Measurements from ENCODE around the gene PRDM16. TPM values are rescaled to one million over a fixed set of nuclear protein-coding genes. Genes with fewer than 3 reads are reported as not detected.

Gene PRDM16
- total RNA-seq, 2 experiments from 2014 or later, result not detected

DNA sequence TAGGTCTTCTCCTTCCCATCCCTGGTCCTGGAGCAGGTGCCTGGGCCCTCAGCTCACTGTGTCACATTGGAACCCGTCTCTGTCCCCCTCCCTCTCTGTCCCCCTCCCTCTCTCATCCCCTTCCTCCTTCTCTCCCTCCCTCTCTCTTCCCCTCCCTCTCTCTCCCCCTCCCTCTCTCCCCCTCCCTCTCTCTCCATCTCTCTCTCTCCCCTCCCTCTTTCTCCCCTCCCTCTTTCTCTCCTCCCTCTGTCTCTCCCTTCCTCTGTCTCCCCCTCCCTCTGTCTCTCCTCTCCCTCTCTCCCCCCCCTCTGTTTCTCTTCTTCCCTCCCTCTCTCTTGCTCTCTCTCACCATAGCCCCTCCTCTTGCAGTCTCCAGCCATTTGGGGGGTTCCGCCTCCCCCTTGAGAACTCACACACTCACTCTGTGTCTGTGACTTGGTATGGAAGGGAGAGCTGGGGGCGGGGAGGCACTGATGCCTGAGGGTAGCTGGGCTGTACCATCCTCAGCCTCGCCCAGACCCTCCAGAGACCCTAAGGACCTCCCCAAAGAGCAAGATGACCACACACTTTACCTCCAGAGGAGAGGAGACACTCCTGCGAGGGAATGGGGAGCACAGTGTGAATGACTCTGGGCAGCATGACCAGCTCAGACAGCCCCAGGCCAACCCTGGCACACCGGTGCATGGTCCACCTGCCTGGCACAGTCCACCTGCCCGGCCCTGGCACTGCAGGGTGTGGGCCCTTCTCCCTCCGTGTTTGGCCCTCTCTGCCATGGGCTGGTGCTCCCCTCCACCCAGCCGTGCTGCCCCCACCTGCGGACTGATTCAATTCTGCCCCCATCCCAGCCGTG is 282.7 kb downstream of the PRDM16 start:
- Histone ChIP-seq H2AFZ (ENCODE audit: low read length) (no peak overlapping the region), H3K9me3 (ENCODE audit: low read length) (no peaks in the 10 kb centered on the region), H4K20me1 (ENCODE audit: insufficient read depth, low read length) (no peaks in the 10 kb centered on the region), H3K27ac (ENCODE audit: low read depth, low read length, poor library complexity, severe bottlenecking) (no peak overlapping the region), H3K9me2 (ENCODE audit: insufficient read depth, low read length) (no peaks in the 10 kb centered on the region), H3K4me2 (ENCODE audit: low read length) (no peak overlapping the region), H3K4me1 (ENCODE audit: insufficient read depth, low read length, poor library complexity, severe bottlenecking) (no peaks in the 10 kb centered on the region), H3K79me2 (ENCODE audit: insufficient read depth, low read depth, low read length) (no peaks in the 10 kb centered on the region), H3K36me3 (ENCODE audit: insufficient read depth, low read length) (no peaks in the 10 kb centered on the region), H3K4me3 (ENCODE audit: low read depth, low read length, poor library complexity, severe bottlenecking) (no peak overlapping the region)
- intact Hi-C loops (cut with micrococcal nuclease; ENCODE audit: unreplicated experiment), result no loop called here
- no peak for TF ChIP-seq EZH2phosphoT487 (IDR thresholded peaks at IDR 0.05; ENCODE audit: borderline replicate concordance, low read depth, low read length)
- TF ChIP-seq, protein P1, sequence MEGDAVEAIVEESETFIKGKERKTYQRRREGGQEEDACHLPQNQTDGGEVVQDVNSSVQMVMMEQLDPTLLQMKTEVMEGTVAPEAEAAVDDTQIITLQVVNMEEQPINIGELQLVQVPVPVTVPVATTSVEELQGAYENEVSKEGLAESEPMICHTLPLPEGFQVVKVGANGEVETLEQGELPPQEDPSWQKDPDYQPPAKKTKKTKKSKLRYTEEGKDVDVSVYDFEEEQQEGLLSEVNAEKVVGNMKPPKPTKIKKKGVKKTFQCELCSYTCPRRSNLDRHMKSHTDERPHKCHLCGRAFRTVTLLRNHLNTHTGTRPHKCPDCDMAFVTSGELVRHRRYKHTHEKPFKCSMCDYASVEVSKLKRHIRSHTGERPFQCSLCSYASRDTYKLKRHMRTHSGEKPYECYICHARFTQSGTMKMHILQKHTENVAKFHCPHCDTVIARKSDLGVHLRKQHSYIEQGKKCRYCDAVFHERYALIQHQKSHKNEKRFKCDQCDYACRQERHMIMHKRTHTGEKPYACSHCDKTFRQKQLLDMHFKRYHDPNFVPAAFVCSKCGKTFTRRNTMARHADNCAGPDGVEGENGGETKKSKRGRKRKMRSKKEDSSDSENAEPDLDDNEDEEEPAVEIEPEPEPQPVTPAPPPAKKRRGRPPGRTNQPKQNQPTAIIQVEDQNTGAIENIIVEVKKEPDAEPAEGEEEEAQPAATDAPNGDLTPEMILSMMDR (conservative IDR thresholded peaks at IDR 0.05; ENCODE audit: low read length), result no peak
- ChIA-PET POLR2A (no interaction called here), CTCF (ENCODE audit: unreplicated experiment) (no interaction called here)
- no TSS peak for BruUV-seq (replicated peaks)
- no peak for DNase-seq (ENCODE audit: low spot score)

DNA sequence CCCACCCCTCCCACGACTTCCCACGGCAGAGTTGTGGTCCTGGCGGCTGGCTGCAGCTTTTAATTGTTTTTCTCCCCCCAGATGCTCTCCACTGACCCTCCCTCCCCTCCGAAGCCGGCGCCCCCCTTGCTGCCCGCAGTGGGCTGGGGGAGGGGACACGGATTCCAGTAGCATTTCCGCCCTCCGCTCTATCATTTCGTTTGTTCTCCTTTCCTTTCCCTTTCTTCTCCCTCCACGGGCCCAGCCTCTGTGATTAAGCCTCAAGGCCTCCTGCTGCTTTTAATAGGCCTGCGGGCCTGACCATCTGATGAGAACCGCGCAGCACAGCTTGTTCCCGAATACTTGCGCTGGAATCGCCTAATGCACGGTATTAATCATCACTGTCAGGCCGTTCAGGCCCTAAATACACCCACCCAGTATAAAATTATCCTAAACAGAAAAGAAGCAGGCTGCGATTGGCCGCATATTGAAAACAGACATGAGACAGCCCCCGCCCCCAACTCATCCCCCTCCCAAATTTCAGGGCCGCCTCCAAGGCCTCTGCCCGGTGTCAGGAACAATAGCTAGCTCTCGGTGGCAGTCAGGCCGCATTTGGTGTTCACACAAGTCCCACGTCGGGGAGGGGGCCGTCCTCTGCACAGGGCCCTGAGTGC is 283.4 kb downstream of the PRDM16 start:
- H3K36me3 ChIP-seq (ENCODE audit: insufficient read depth, low read length), result no peaks in the 10 kb centered on the region
- H3K4me1 ChIP-seq (ENCODE audit: insufficient read depth, low read length, poor library complexity, severe bottlenecking), result no peaks in the 10 kb centered on the region
- H4K20me1 ChIP-seq (ENCODE audit: insufficient read depth, low read length), result no peaks in the 10 kb centered on the region
- no peaks in the 10 kb centered on the region for H3K9me2 ChIP-seq (ENCODE audit: insufficient read depth, low read length)
- TF ChIP-seq EZH2phosphoT487 (IDR thresholded peaks at IDR 0.05; ENCODE audit: borderline replicate concordance, low read depth, low read length), result no peak
- TF ChIP-seq, protein P1 (conservative IDR thresholded peaks at IDR 0.05; ENCODE audit: low read length), result no peak
- intact Hi-C loops (cut with micrococcal nuclease; ENCODE audit: unreplicated experiment), result no loop called here
- no peak overlapping the region for H3K27ac ChIP-seq (ENCODE audit: low read depth, low read length, poor library complexity, severe bottlenecking)
- no TSS peak for BruUV-seq (replicated peaks)
- H3K9me3 ChIP-seq (ENCODE audit: low read length), result no peaks in the 10 kb centered on the region
- CTCF ChIA-PET (ENCODE audit: unreplicated experiment), result interaction anchor here (0.5 kb wide), 1 partner anchor 32 kb away, joined by 3 read pairs; no protein-coding TSS in a partner anchor
- H3K4me2 ChIP-seq (ENCODE audit: low read length), result no peak overlapping the region
- no peak overlapping the region for H3K4me3 ChIP-seq (ENCODE audit: low read depth, low read length, poor library complexity, severe bottlenecking)
- DNase-seq (ENCODE audit: low spot score), result no peak
- H2AFZ ChIP-seq (ENCODE audit: low read length), result no peak overlapping the region
- H3K79me2 ChIP-seq (ENCODE audit: insufficient read depth, low read depth, low read length), result no peaks in the 10 kb centered on the region
- POLR2A ChIA-PET, result no interaction called here

DNA sequence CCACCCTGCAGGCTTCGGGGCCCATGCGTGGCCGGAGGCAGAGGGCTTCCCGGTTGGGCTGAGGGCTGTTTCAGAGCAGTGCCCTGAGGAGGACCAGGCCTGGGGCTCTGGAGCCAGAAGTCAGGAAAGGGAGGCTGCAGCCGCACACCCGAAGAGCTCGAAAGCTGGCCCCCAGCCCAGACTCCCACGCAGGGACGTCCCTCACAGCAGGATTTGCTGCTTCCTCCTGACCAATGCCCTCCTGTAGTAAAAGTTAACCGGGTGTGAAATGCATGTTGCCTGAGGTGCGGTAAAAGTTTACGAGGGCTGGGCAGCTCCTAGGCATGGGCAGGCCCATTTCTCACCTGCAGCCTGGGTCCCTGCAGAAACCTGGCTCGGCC is 283.9 kb downstream of the PRDM16 start:
- no peak overlapping the region for H2AFZ ChIP-seq (ENCODE audit: low read length)
- no peak overlapping the region for H3K4me3 ChIP-seq (ENCODE audit: low read depth, low read length, poor library complexity, severe bottlenecking)
- no peak for DNase-seq (ENCODE audit: low spot score)
- H3K4me1 ChIP-seq (ENCODE audit: insufficient read depth, low read length, poor library complexity, severe bottlenecking), result no peaks in the 10 kb centered on the region
- TF ChIP-seq, protein P1 (conservative IDR thresholded peaks at IDR 0.05; ENCODE audit: low read length), result no peak
- no peak for TF ChIP-seq EZH2phosphoT487 (IDR thresholded peaks at IDR 0.05; ENCODE audit: borderline replicate concordance, low read depth, low read length)
- H4K20me1 ChIP-seq (ENCODE audit: insufficient read depth, low read length), result no peaks in the 10 kb centered on the region
- BruUV-seq (replicated peaks), result no TSS peak
- H3K36me3 ChIP-seq (ENCODE audit: insufficient read depth, low read length), result no peaks in the 10 kb centered on the region
- H3K4me2 ChIP-seq (ENCODE audit: low read length), result no peak overlapping the region
- ChIA-PET POLR2A (no interaction called here), CTCF (ENCODE audit: unreplicated experiment) (interaction anchor here (0.5 kb wide), 1 partner anchor 33 kb away, joined by 3 read pairs; no protein-coding TSS in a partner anchor)
- H3K9me2 ChIP-seq (ENCODE audit: insufficient read depth, low read length), result no peaks in the 10 kb centered on the region
- H3K27ac ChIP-seq (ENCODE audit: low read depth, low read length, poor library complexity, severe bottlenecking), result no peak overlapping the region
- H3K9me3 ChIP-seq (ENCODE audit: low read length), result no peaks in the 10 kb centered on the region
- intact Hi-C loops (cut with micrococcal nuclease; ENCODE audit: unreplicated experiment), result no loop called here
- H3K79me2 ChIP-seq (ENCODE audit: insufficient read depth, low read depth, low read length), result no peaks in the 10 kb centered on the region
